WTC11 (cell line): ENCODE data around the gene IL1RAPL1. TPM values are rescaled to one million over a fixed set of nuclear protein-coding genes. Genes with fewer than 3 reads are reported as not detected.

Source experiments
- ATAC-seq: fragments of 200-7000 bp; cut with Tn5 transposase; 2 replicates; pipeline ENCODE4 v1.10.0; 2021; ENCODE audit warnings: mild to moderate bottlenecking, moderate library complexity
- CTCF ChIA-PET: fragments of 300-600 bp; sonication (Branson Sonifier 250); formaldehyde crosslinking; loops from one replicate; lab custom pipeline; 2021; ENCODE audit warnings: antibody characterized with exemption; lab: Charles Lee
- POLR2A ChIA-PET: fragments of 350-600 bp; sonication (Branson Sonifier 250); formaldehyde crosslinking; loops from one replicate; lab custom pipeline; 2021; ENCODE audit warnings: antibody characterized with exemption; lab: Charles Lee
- DNase-seq: peaks from one replicate; pipeline ENCODE4 v3.0.0; 2021; ENCODE audit warnings: low spot score
- H3K27ac Mint-ChIP-seq: 2 replicates; pipeline ENCODE4 v1.8.0; 2021; ENCODE audit warnings: mixed read lengths
- H3K27me3 Mint-ChIP-seq: 2 replicates; pipeline ENCODE4 v1.8.0; 2021; ENCODE audit warnings: low read depth, mild to moderate bottlenecking, moderate library complexity, mixed read lengths
- H3K36me3 Mint-ChIP-seq: 2 replicates; pipeline ENCODE4 v1.8.0; 2021; ENCODE audit warnings: mixed read lengths
- H3K4me1 Mint-ChIP-seq: 2 replicates; pipeline ENCODE4 v1.8.0; 2022; ENCODE audit warnings: mixed read lengths
- H3K4me3 Mint-ChIP-seq: 2 replicates; pipeline ENCODE4 v1.8.0; 2021; ENCODE audit warnings: mild to moderate bottlenecking, moderate library complexity, mixed read lengths
- H3K9me3 Mint-ChIP-seq: 2 replicates; pipeline ENCODE4 v1.8.0; 2021; ENCODE audit warnings: mixed read lengths
- FOXK1 ChIP-seq: sonication (generic); formaldehyde crosslinking; IDR thresholded peaks from 2 replicates; pipeline ENCODE4 v1.8.0; 2022; ENCODE audit warnings: mild to moderate bottlenecking, moderate library complexity, missing genetic modification reagents
- HMGA2 ChIP-seq: fragments of 250-450 bp; sonication (Bioruptor Pico); IDR thresholded peaks from 2 replicates; pipeline ENCODE4 v1.4.0; 2021; ENCODE audit warnings: mild to moderate bottlenecking, moderate library complexity
- JAZF1 ChIP-seq: fragments of 250-450 bp; sonication (Bioruptor Pico); IDR thresholded peaks from 2 replicates; pipeline ENCODE4 v1.9.0; 2021; ENCODE audit warnings: moderate library complexity, mild to moderate bottlenecking, inconsistent platforms
- ZNF416 ChIP-seq: fragments of 250-450 bp; sonication (Bioruptor Pico); IDR thresholded peaks from 2 replicates; pipeline ENCODE4 v1.9.0; 2021; ENCODE audit warnings: mild to moderate bottlenecking, inconsistent platforms
- ZNF423 ChIP-seq: fragments of 250-450 bp; sonication (Bioruptor Pico); IDR thresholded peaks from 2 replicates; pipeline ENCODE4 v2.1.2; 2022; ENCODE audit warnings: mild to moderate bottlenecking, moderate library complexity
- total RNA-seq: library from RNA; stranded (reverse); gene quantifications from 3 replicates; pipeline ENCODE4 v1.2.3, GENCODE V29; 2021
- TF ChIP-seq, protein P1 (sequence below): sonication (generic); formaldehyde crosslinking; IDR thresholded peaks from 2 replicates; pipeline ENCODE4 v1.8.1; 2023; ENCODE audit warnings: mild to moderate bottlenecking, missing genetic modification reagents
- TF ChIP-seq, protein P2 (sequence below): sonication (generic); formaldehyde crosslinking; IDR thresholded peaks from 2 replicates; pipeline ENCODE4 v1.8.0; 2022; ENCODE audit warnings: missing genetic modification reagents
- TF ChIP-seq, protein P3 (sequence below): sonication (generic); formaldehyde crosslinking; IDR thresholded peaks from 2 replicates; pipeline ENCODE4 v1.8.0; 2023; ENCODE audit warnings: mild to moderate bottlenecking, missing genetic modification reagents
- TF ChIP-seq, protein P4 (sequence below): sonication (generic); formaldehyde crosslinking; IDR thresholded peaks from 2 replicates; pipeline ENCODE4 v1.8.1; 2022; ENCODE audit warnings: low read depth, missing genetic modification reagents, borderline replicate concordance
- TF ChIP-seq, protein P5 (sequence below): sonication (generic); formaldehyde crosslinking; IDR thresholded peaks from 2 replicates; pipeline ENCODE4 v1.8.0; 2023; ENCODE audit warnings: missing genetic modification reagents, mild to moderate bottlenecking, borderline replicate concordance

The IL1RAPL1 gene
- total RNA-seq, 1 experiment from 2014 or later: 0.13 TPM

DNA sequence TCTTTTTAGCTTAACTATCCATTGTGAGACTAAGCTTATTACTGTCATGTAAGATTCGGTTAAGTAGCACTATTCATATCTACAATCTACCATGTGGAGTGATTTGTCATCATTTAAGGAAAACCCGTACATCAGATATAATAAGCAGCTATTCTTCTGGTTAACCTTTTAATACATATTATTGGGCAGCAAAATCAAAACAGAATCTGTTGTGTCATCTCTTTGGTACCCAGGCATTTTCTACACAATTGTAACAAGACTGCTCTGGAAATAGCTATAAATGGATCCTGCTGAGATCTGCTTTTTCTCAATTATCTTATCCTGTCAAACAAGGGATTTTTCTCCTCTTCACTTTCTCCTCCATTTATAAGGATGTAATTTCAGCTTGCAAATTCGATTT, 1106.7 kb downstream of the IL1RAPL1 start:
- ChIA-PET POLR2A (no interaction called here), CTCF (interaction anchor here (1.1 kb wide), 1 partner anchor 210 kb away, joined by 3 read pairs; no protein-coding TSS in a partner anchor)
- Mint-ChIP-seq H3K36me3 (no peaks in the 10 kb centered on the region), H3K27ac (no peak overlapping the region), H3K4me1 (peaks cover 5% of the 10 kb centered on the region; the same call in 1 of the 2 replicates), H3K9me3 (no peaks in the 10 kb centered on the region), H3K4me3 (no peak overlapping the region), H3K27me3 (no peaks in the 10 kb centered on the region)
- TF ChIP-seq, protein P1, sequence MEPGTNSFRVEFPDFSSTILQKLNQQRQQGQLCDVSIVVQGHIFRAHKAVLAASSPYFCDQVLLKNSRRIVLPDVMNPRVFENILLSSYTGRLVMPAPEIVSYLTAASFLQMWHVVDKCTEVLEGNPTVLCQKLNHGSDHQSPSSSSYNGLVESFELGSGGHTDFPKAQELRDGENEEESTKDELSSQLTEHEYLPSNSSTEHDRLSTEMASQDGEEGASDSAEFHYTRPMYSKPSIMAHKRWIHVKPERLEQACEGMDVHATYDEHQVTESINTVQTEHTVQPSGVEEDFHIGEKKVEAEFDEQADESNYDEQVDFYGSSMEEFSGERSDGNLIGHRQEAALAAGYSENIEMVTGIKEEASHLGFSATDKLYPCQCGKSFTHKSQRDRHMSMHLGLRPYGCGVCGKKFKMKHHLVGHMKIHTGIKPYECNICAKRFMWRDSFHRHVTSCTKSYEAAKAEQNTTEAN (CRISPR knock-in tag): no peak
- TF ChIP-seq HMGA2 (CRISPR knock-in tag): no peak
- DNase-seq (no peak), ATAC-seq (no peak)

DNA sequence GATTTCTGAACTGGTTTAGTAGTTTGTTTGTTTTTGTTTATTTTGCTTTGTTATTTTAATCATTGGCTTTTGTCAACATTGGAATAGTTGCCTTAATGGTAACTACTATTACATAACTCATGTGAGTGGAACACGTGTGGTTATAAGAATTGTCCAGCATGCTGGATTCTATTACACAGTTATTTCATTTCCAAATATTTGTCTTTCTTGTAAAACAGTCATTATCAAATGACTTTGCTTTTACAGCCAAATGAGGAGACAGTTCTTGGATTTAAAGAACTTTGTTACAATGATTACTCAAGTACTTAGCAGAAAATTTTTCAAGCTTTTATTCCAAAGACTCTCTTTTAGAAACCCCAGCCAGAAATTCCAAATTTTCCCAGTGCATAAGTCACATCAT, 1112.0 kb downstream of the IL1RAPL1 start:
- H3K4me1 Mint-ChIP-seq: no peaks in the 10 kb centered on the region
- H3K9me3 Mint-ChIP-seq: peaks cover 3% of the 10 kb centered on the region; the same call in 1 of the 2 replicates
- no peak overlapping the region for H3K27ac Mint-ChIP-seq
- H3K4me3 Mint-ChIP-seq: no peak overlapping the region
- no peaks in the 10 kb centered on the region; the same call in 1 of the 2 replicates for H3K36me3 Mint-ChIP-seq
- ATAC-seq (no peak), DNase-seq (no peak)
- ChIA-PET CTCF (no interaction called here), POLR2A (no interaction called here)
- TF ChIP-seq, protein P2, sequence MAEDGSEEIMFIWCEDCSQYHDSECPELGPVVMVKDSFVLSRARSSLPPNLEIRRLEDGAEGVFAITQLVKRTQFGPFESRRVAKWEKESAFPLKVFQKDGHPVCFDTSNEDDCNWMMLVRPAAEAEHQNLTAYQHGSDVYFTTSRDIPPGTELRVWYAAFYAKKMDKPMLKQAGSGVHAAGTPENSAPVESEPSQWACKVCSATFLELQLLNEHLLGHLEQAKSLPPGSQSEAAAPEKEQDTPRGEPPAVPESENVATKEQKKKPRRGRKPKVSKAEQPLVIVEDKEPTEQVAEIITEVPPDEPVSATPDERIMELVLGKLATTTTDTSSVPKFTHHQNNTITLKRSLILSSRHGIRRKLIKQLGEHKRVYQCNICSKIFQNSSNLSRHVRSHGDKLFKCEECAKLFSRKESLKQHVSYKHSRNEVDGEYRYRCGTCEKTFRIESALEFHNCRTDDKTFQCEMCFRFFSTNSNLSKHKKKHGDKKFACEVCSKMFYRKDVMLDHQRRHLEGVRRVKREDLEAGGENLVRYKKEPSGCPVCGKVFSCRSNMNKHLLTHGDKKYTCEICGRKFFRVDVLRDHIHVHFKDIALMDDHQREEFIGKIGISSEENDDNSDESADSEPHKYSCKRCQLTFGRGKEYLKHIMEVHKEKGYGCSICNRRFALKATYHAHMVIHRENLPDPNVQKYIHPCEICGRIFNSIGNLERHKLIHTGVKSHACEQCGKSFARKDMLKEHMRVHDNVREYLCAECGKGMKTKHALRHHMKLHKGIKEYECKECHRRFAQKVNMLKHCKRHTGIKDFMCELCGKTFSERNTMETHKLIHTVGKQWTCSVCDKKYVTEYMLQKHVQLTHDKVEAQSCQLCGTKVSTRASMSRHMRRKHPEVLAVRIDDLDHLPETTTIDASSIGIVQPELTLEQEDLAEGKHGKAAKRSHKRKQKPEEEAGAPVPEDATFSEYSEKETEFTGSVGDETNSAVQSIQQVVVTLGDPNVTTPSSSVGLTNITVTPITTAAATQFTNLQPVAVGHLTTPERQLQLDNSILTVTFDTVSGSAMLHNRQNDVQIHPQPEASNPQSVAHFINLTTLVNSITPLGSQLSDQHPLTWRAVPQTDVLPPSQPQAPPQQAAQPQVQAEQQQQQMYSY (CRISPR knock-in tag): no peak
- TF ChIP-seq ZNF423 (CRISPR knock-in tag) (no peak), FOXK1 (CRISPR knock-in tag) (no peak), ZNF416 (CRISPR knock-in tag) (no peak), JAZF1 (no peak)
- TF ChIP-seq, protein P3, sequence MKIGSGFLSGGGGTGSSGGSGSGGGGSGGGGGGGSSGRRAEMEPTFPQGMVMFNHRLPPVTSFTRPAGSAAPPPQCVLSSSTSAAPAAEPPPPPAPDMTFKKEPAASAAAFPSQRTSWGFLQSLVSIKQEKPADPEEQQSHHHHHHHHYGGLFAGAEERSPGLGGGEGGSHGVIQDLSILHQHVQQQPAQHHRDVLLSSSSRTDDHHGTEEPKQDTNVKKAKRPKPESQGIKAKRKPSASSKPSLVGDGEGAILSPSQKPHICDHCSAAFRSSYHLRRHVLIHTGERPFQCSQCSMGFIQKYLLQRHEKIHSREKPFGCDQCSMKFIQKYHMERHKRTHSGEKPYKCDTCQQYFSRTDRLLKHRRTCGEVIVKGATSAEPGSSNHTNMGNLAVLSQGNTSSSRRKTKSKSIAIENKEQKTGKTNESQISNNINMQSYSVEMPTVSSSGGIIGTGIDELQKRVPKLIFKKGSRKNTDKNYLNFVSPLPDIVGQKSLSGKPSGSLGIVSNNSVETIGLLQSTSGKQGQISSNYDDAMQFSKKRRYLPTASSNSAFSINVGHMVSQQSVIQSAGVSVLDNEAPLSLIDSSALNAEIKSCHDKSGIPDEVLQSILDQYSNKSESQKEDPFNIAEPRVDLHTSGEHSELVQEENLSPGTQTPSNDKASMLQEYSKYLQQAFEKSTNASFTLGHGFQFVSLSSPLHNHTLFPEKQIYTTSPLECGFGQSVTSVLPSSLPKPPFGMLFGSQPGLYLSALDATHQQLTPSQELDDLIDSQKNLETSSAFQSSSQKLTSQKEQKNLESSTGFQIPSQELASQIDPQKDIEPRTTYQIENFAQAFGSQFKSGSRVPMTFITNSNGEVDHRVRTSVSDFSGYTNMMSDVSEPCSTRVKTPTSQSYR (CRISPR knock-in tag): no peak
- TF ChIP-seq, protein P4, sequence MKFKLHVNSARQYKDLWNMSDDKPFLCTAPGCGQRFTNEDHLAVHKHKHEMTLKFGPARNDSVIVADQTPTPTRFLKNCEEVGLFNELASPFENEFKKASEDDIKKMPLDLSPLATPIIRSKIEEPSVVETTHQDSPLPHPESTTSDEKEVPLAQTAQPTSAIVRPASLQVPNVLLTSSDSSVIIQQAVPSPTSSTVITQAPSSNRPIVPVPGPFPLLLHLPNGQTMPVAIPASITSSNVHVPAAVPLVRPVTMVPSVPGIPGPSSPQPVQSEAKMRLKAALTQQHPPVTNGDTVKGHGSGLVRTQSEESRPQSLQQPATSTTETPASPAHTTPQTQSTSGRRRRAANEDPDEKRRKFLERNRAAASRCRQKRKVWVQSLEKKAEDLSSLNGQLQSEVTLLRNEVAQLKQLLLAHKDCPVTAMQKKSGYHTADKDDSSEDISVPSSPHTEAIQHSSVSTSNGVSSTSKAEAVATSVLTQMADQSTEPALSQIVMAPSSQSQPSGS (CRISPR knock-in tag): no peak
- TF ChIP-seq, protein P5, sequence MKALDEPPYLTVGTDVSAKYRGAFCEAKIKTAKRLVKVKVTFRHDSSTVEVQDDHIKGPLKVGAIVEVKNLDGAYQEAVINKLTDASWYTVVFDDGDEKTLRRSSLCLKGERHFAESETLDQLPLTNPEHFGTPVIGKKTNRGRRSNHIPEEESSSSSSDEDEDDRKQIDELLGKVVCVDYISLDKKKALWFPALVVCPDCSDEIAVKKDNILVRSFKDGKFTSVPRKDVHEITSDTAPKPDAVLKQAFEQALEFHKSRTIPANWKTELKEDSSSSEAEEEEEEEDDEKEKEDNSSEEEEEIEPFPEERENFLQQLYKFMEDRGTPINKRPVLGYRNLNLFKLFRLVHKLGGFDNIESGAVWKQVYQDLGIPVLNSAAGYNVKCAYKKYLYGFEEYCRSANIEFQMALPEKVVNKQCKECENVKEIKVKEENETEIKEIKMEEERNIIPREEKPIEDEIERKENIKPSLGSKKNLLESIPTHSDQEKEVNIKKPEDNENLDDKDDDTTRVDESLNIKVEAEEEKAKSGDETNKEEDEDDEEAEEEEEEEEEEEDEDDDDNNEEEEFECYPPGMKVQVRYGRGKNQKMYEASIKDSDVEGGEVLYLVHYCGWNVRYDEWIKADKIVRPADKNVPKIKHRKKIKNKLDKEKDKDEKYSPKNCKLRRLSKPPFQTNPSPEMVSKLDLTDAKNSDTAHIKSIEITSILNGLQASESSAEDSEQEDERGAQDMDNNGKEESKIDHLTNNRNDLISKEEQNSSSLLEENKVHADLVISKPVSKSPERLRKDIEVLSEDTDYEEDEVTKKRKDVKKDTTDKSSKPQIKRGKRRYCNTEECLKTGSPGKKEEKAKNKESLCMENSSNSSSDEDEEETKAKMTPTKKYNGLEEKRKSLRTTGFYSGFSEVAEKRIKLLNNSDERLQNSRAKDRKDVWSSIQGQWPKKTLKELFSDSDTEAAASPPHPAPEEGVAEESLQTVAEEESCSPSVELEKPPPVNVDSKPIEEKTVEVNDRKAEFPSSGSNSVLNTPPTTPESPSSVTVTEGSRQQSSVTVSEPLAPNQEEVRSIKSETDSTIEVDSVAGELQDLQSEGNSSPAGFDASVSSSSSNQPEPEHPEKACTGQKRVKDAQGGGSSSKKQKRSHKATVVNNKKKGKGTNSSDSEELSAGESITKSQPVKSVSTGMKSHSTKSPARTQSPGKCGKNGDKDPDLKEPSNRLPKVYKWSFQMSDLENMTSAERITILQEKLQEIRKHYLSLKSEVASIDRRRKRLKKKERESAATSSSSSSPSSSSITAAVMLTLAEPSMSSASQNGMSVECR (CRISPR knock-in tag): no peak
- H3K27me3 Mint-ChIP-seq: no peaks in the 10 kb centered on the region
